DLD1 (cell line): ENCODE results near the gene PLIN3.
"Not testable (repeated sequence)": the region's sequence is repeated elsewhere in the genome, so short reads cannot be mapped to it uniquely, and the experiment has no call there.

Source experiments
- in situ Hi-C: cut with HindIII; loops from 2 replicates; pipeline ENCODE4 v1.10.0; 2017; ENCODE audit warnings: low sequenced_read_pairs

Gene PLIN3

GRCh38 chr19:4849019-4849418 lies 18.4 kb downstream of the PLIN3 start:
- in situ Hi-C loops, result no loop called here

GRCh38 chr19:4847190-4847973 lies 20.1 kb downstream of the PLIN3 start:
- in situ Hi-C loops, result no loop called here

DNA sequence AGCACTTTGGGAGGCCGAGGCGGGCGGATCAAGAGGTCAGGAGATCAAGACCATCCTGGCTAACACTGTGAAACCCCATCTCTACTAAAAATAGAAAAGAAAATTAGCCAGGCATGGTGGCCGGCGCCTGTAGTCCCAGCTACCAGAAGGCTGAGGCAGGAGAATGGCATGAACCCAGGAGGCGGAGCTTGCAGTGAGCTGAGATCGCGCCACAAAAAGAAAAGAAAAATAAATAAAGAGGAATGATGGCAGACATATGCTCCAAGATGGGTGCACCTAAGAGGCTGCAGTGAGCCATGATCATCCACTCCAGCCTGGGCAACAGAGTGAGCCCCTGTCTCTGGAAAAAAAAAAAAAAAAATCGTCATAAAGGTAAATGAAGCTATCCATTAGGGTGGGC lies 21.5 kb downstream of the PLIN3 start:
- in situ Hi-C loops, result not testable (repeated sequence)

DNA sequence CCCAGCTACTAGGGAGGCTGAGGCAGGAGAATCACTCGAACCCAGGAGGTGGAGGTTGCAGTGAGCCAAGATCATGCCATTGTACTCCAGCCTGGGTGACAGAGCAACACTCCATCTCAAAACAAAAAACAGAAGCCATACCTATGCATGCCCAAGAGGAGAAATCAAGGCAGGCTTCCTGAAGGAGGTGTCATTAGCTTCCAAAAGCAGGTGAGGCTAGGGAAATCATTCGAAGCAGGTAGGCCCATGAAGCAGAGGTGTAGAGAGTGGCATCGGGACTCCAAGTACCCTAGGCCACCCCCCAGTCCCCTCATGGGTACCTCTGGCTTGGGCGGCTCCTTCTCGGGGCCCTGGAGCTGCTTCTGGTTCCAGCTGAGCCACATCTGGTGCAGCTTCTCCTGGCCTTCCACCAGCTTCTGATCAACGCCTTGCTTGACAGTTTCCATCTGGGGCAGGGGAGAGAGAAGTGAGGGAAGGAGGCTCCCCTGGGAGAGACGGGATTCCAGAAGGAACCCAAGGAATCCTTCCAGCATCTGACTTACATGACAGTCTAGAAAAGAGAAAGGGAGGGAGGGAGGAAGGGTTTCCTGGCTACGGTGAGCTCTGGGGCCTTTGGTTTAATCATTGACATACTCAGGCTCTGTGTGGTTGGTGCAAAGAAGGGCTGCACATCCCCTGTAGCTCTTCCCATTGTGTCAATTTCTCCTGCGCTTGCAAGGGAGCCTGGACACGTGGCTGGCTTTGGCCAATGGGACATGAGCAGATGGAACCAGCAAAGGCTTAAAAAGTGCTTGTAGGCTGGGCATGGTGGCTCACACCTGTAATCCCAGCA lies 22.9 kb downstream of the PLIN3 start:
- in situ Hi-C loops, result no loop called here

GRCh38 chr19:4843647-4843965 lies 23.9 kb downstream of the PLIN3 start:
- in situ Hi-C loops, result no loop called here

GRCh38 chr19:4839192-4839591 lies 28.3 kb downstream of the PLIN3 start:
- in situ Hi-C loops, result no loop called here

GRCh38 chr19:4832776-4833175 lies 34.7 kb downstream of the PLIN3 start:
- in situ Hi-C loops, result no loop called here

DNA sequence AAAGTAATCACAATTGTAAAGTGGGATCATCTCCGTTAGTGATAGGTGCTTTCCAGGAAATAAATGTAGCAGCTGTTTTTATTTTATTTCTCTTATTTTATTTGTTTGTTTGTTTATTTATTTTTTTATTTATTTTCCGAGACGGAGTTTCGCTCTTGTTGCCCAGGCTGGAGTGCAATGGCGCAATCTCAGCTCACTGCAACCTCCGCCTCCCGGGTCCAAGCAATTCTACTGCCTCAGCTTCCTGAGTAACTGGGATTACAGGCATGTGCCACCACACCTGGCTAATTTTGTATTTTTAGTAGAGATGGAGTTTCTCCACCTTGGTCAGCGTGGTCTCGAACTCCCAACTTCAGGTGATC lies 35.5 kb downstream of the PLIN3 start:
- in situ Hi-C loops, result not testable (repeated sequence)

GRCh38 chr19:4831304-4831978 lies 36.0 kb downstream of the PLIN3 start, which contains the start of gene TICAM1:
TICAM1 (minus strand) TSS chr19:4831712; CDS start chr19:4818377, 13,335 bp downstream.
- in situ Hi-C loops, result no loop called here

- in situ Hi-C loops, result no loop called here
Measured at GRCh38 chr19:4830768-4831265, 36.6 kb downstream of the PLIN3 start.

DNA sequence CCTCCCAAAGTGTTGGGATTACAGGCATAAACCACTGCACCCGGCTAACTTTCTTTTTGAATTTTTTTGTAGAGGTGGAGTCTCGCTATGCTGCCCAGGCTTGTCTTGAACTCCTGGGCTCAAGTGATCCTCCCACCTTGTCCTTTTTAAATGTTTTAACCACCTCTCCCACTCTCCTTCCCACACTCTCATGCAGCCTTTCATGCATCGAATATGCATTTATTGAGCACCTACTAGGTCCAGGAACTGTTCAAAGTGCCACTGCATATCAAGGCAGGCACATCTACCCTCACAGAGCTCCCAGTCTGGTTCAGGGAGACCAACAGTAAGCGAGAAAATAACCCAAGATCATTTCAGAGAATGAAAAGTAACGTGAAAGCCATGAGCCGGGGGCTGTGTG lies 37.1 kb downstream of the PLIN3 start:
- in situ Hi-C loops, result no loop called here

- in situ Hi-C loops, result no loop called here
Measured at GRCh38 chr19:4829001-4829712, 38.3 kb downstream of the PLIN3 start.

DNA sequence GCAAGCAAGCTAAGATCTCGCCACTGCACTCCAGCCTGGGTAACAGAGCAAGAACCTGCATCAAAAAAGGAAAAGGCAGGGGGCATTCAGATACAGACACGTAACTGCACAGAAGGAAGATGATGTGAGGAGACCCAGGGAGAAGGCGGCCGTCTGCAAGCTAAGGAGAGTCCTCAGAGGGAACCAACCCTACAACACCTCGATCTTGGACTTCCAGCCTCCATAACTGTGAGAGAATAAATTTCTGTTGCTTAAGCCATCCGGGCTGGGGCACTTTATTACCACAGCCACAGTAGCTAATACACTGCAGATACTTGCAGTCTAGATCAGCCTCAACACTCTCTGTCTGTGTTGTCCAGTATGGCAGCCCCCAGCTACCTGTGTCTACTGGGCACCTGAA lies 43.9 kb downstream of the PLIN3 start:
- in situ Hi-C loops, result no loop called here

DNA sequence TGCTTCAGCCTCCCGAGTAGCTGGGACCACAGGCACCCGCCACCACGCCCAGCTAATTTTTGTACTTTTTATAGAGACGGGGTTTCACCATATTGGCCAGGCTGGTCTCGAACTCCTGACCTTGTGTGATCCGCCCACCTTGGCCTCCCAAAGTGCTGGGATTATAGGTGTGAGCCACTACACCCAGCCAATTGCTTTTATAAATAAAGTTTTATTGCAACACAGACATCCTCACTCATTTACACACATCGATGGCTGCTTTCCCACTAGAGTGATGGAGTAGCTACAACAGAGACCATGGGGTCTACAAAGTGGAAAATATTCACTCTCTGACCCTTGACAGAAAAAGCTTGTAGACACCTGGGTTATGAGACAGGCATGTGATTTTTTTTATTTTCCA lies 45.1 kb downstream of the PLIN3 start:
- in situ Hi-C loops, result not testable (repeated sequence)

DNA sequence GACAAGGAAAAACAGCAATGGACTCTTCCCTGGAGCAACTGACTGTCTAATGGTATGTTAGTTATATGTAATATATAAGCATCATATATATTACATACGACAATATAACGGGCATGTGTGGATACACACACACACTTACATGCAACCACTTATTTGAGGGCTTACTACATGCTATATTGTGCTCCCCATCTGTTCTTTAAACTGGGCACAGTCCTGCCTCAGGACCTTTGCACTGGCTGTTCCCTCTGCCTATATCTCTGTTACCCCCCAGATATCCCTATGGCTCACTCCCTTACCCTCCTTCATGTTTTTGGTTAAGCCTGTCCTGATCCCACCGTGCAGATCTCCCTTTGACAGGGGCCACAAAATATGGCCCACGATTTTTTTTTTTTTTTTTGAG lies 46.2 kb downstream of the PLIN3 start:
- in situ Hi-C loops, result no loop called here

DNA sequence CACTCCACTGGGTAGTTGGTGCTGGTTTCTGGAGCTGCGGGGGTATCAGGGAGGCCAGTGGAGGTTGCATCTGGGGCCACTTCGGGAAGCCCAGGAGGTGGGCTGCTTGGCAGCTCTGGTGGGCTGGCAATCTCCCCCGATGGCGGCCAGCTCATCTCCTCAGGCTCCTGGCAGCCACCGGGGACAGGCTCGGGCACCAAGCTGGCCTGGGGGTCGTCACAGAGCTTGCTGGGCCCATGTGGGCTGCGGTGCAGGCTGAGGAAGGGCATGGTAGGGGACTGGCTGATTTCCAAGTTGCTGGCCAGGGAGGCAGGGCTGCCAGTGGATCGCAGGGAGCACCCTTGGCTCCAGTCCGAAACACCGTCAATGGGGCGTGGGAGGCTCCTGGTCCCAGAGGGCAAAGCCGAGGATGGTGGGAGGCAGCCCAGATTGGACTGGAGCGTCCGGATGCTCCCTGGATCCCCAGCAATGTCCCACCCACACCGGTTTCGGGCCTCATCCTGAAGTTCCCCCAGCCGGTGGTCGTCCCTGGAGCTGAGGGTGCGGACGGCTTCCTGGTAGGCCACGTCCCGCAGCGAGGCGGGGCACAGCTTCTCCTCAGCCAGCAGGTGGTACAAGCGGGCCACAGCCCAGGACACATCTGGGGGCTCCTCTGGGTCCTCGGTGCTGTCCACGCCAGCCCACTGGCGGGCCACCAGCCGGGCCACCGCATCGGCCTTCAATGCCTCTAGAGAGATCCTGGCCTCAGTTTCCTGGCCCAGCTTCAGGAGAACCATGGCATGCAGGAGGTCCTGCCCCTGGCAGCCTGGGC lies 49.8 kb downstream of the PLIN3 start:
- in situ Hi-C loops, result no loop called here

GRCh38 chr19:4816950-4817278 lies 50.6 kb downstream of the PLIN3 start:
- in situ Hi-C loops, result no loop called here

DNA sequence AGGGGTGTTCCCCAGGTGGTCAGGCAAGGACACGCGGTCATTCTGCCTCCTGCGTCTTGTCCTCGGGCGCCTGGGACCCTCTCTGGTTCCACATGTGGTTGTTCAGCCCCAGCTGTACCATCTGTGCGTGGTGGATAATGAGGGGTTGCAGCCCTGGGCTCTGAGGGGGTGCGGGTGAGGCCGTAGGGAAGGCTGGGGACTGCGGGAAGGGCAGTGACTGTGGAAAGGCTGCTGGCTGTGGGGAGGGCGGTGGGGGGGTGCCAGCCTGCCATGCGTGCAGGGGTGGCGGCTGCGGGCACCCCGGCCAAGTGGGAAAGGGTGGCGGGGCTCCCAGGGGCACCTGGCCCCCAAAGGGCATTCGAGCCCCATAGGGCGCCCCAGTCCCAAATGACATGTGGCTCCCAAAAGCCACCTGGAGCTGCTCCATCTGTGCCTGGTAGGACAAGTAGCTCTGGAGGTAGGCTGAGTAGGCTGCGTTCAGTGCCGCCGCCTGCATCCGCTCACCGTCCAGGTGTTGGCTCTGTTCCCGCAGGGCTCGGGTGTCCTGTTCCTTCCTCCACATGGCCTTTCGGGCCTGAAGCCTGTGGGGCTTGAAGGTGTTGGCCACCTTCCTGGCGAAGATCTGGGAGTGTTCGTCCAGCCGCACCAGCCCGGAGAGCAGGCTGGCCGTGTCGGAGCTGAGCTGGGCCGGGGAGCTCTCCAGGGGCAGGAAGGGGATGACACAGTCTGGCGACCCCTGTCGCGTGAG lies 51.1 kb downstream of the PLIN3 start:
- in situ Hi-C loops, result no loop called here

DNA sequence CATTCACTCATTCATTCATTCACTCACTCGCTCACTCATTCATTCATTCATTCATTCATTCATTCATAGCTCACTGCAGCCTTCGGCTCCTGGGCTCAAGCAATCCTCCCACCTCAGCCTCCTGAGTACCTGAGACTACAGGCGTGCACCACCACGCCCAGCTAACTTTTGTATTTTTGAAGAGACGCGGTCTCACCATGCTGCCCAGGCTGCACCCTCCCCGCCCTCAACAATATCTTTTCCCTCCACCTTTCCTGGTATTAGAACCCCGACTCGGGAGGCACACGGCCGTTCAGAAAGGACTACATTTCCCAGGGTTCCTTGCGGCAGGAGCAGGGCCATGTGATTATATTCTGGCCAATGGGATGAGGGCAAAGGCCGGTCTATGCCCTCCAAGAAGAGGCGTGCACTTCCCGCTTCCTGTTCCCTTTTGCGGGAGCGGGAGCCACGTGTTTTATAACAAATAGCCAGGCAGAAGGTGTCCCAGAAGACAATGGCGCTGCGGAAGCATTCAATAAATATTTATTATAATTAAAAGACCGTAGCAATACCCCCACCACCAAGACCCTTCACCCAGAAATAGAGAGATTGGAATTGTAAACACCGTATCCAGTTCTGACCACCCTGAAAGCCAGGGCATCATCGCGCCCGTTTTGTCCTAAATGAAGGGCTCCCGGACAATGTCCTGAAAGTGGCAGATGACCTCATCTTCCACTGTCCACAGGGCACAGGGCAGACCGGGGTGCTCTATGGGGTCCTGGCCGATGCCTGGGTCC lies 51.9 kb downstream of the PLIN3 start:
- in situ Hi-C loops, result no loop called here
